HG03378 (cell line): ENCODE data around the gene EXT2.

ENCODE experiments used
- ATAC-seq: cut with Tn5 transposase; IDR thresholded peaks from one replicate; pipeline ENCODE4 v1.9.1; 2021; ENCODE audit warnings: mild to moderate bottlenecking, moderate library complexity; ENCODE audit not compliant: unreplicated experiment

The EXT2 gene

GRCh38 chr11:44128729-44129128, 33.3 kb downstream of the EXT2 start:
- no peak for ATAC-seq

GRCh38 chr11:44130751-44131150, 35.3 kb downstream of the EXT2 start:
- no peak for ATAC-seq

GRCh38 chr11:44133335-44133946, 38.0 kb downstream of the EXT2 start:
- ATAC-seq = no peak

- no peak for ATAC-seq
Observed at GRCh38 chr11:44134625-44135024, 39.1 kb downstream of the EXT2 start.

- no peak for ATAC-seq
Observed at GRCh38 chr11:44136176-44136945, 40.9 kb downstream of the EXT2 start.

GRCh38 chr11:44137057-44137456, 41.6 kb downstream of the EXT2 start:
- ATAC-seq = no peak

- ATAC-seq = no peak
Observed at GRCh38 chr11:44138286-44138685, 42.8 kb downstream of the EXT2 start.

GRCh38 chr11:44138980-44139379, 43.5 kb downstream of the EXT2 start:
- no peak for ATAC-seq

GRCh38 chr11:44139565-44140330, 44.3 kb downstream of the EXT2 start:
- no peak for ATAC-seq

GRCh38 chr11:44140372-44140771, 44.9 kb downstream of the EXT2 start:
- ATAC-seq = no peak

GRCh38 chr11:44140805-44141204, 45.3 kb downstream of the EXT2 start:
- no peak for ATAC-seq

GRCh38 chr11:44143987-44144909, 48.8 kb downstream of the EXT2 start:
- ATAC-seq = no peak

GRCh38 chr11:44145011-44145775, 49.7 kb downstream of the EXT2 start:
- ATAC-seq = no peak

- no peak for ATAC-seq
Observed at GRCh38 chr11:44146931-44147330, 51.5 kb downstream of the EXT2 start.

GRCh38 chr11:44147751-44148150, 52.3 kb downstream of the EXT2 start:
- no peak for ATAC-seq

GRCh38 chr11:44149651-44150050, 54.2 kb downstream of the EXT2 start:
- ATAC-seq = no peak

- no peak for ATAC-seq
Observed at GRCh38 chr11:44150401-44150800, 54.9 kb downstream of the EXT2 start.

- no peak for ATAC-seq
Observed at GRCh38 chr11:44157019-44157418, 61.5 kb downstream of the EXT2 start.

GRCh38 chr11:44158384-44158783, 62.9 kb downstream of the EXT2 start:
- ATAC-seq = no peak
